HepG2 (cell line): ENCODE results near the gene SAPCD2. TPM values are rescaled to one million over a fixed set of nuclear protein-coding genes. Genes with fewer than 3 reads are reported as not detected.

ENCODE experiments used
- FOXP1 ChIP-seq, 2 experiments: fragments of 450-650 bp in 1 of 2; IDR thresholded peaks; 2 replicates each; pipeline ENCODE4 v1.6.1; 2017 to 2018; ENCODE audit warnings: antibody characterized with exemption in 1 of 2
- HOXA3 ChIP-seq: sonication (generic); formaldehyde crosslinking; IDR thresholded peaks from 2 replicates; pipeline ENCODE4 v1.5.0; 2020; ENCODE audit warnings: missing genetic modification reagents
- MTA3 ChIP-seq: sonication (generic); formaldehyde crosslinking; IDR thresholded peaks from 2 replicates; pipeline ENCODE4 v1.4.0; 2020; ENCODE audit warnings: missing genetic modification reagents
- MYC ChIP-seq: sonication (generic); formaldehyde crosslinking; IDR thresholded peaks from 2 replicates; pipeline ENCODE4 v1.9.0; 2021; ENCODE audit warnings: missing genetic modification reagents, borderline replicate concordance
- NFAT5 ChIP-seq: sonication (generic); formaldehyde crosslinking; IDR thresholded peaks from 2 replicates; pipeline ENCODE4 v1.4.0; 2020; ENCODE audit warnings: missing genetic modification reagents
- RFXANK ChIP-seq: IDR thresholded peaks from 2 replicates; pipeline ENCODE4 v1.6.1; 2016
- SALL1 ChIP-seq: sonication (generic); formaldehyde crosslinking; IDR thresholded peaks from 2 replicates; pipeline ENCODE4 v1.8.0; 2022; ENCODE audit warnings: mild to moderate bottlenecking, missing genetic modification reagents
- SALL2 ChIP-seq: sonication (generic); formaldehyde crosslinking; IDR thresholded peaks from 2 replicates; pipeline ENCODE4 v1.8.1; 2023; ENCODE audit warnings: mild to moderate bottlenecking, missing genetic modification reagents, inconsistent platforms
- SOX13 ChIP-seq, 3 experiments: fragments of 450-650 bp in 1 of 3; sonication (generic) in 1 of 3; formaldehyde crosslinking in 1 of 3; IDR thresholded peaks in 2 of 3; conservative IDR thresholded peaks in 1 of 3; 2 replicates each; pipeline versions ENCODE4 v1.5.0 to v1.6.1; 2016 to 2020; ENCODE audit warnings: antibody characterized with exemption in 1 of 3, mild to moderate bottlenecking in 1 of 3, missing compliant biosample characterization in 1 of 3, missing genetic modification reagents in 1 of 3, moderate library complexity in 1 of 3
- YY1 ChIP-seq: IDR thresholded peaks from 2 replicates; pipeline ENCODE4 v1.6.1; 2011; ENCODE audit warnings: low read length, low read depth, moderate library complexity, mild to moderate bottlenecking; ENCODE audit not compliant: insufficient read depth, insufficient replicate concordance
- ZFP62 ChIP-seq: sonication (generic); formaldehyde crosslinking; IDR thresholded peaks from 2 replicates; pipeline ENCODE4 v1.4.0; 2020; ENCODE audit warnings: missing genetic modification reagents
- ZFYVE20 ChIP-seq: sonication (generic); formaldehyde crosslinking; IDR thresholded peaks from 2 replicates; pipeline ENCODE4 v1.8.0; 2023; ENCODE audit warnings: low read depth, mild to moderate bottlenecking, moderate library complexity, missing genetic modification reagents, borderline replicate concordance
- ZNF225 ChIP-seq: sonication (generic); formaldehyde crosslinking; IDR thresholded peaks from 2 replicates; pipeline ENCODE4 v1.4.0; 2020; ENCODE audit warnings: mild to moderate bottlenecking, missing genetic modification reagents
- ZNF615 ChIP-seq: sonication (generic); formaldehyde crosslinking; IDR thresholded peaks from 2 replicates; pipeline ENCODE4 v1.5.0; 2020; ENCODE audit warnings: mild to moderate bottlenecking, missing genetic modification reagents, borderline replicate concordance
- ZNF691 ChIP-seq: sonication (generic); formaldehyde crosslinking; IDR thresholded peaks from 2 replicates; pipeline ENCODE4 v1.4.0; 2020; ENCODE audit warnings: missing genetic modification reagents, low read depth, mild to moderate bottlenecking, borderline replicate concordance
- ZNF703 ChIP-seq: sonication (generic); formaldehyde crosslinking; IDR thresholded peaks from 2 replicates; pipeline ENCODE4 v1.5.1; 2020; ENCODE audit warnings: missing genetic modification reagents, mild to moderate bottlenecking, moderate library complexity, borderline replicate concordance
- ZNF724P ChIP-seq: sonication (generic); formaldehyde crosslinking; IDR thresholded peaks from 2 replicates; pipeline ENCODE4 v1.8.0; 2022; ENCODE audit warnings: missing genetic modification reagents, borderline replicate concordance
- ZNF891 ChIP-seq: sonication (generic); formaldehyde crosslinking; IDR thresholded peaks from 2 replicates; pipeline ENCODE4 v1.5.0; 2020; ENCODE audit warnings: mild to moderate bottlenecking, missing genetic modification reagents
- ZSCAN20 ChIP-seq: sonication (generic); formaldehyde crosslinking; IDR thresholded peaks from 2 replicates; pipeline ENCODE4 v1.4.0; 2020; ENCODE audit warnings: missing genetic modification reagents, mild to moderate bottlenecking, borderline replicate concordance
- polyA plus RNA-seq, 8 experiments: library from polyadenylated mRNA; depleted of rRNA in 3 of 8; stranded (reverse) in 7 of 8; unstranded in 1 of 8; fragments of >200 nt; fragmentation: Illumina TruSeq in 4 of 8; extraction: Trizol in 4 of 8; gene quantifications; 2 replicates each; pipeline versions ENCODE4 v1.2.1 to v1.2.3, GENCODE V29; 2011 to 2016; ENCODE audit warnings: low read depth in 4 of 8, missing spikeins in 1 of 8, mixed read lengths in 1 of 8; ENCODE audit not compliant: insufficient read depth in 1 of 8
- total RNA-seq, 5 experiments: library from RNA; depleted of rRNA; stranded (reverse); fragments of >200 nt; fragmentation: Illumina TruSeq; extraction: Trizol; gene quantifications; 2 replicates each; pipeline ENCODE4 v1.2.3, GENCODE V29; 2016; ENCODE audit warnings: low read depth in 1 of 5
- TF ChIP-seq, protein P1 (sequence below): sonication (generic); formaldehyde crosslinking; IDR thresholded peaks from 2 replicates; pipeline ENCODE4 v1.8.1; 2023; ENCODE audit warnings: mild to moderate bottlenecking, missing genetic modification reagents, borderline replicate concordance
- TF ChIP-seq, protein P2 (sequence below): sonication (generic); formaldehyde crosslinking; IDR thresholded peaks from 2 replicates; pipeline ENCODE4 v1.4.0; 2020; ENCODE audit warnings: missing genetic modification reagents
- TF ChIP-seq, protein P3 (sequence below): sonication (generic); formaldehyde crosslinking; IDR thresholded peaks from 2 replicates; pipeline ENCODE4 v1.5.0; 2020; ENCODE audit warnings: missing genetic modification reagents

SAPCD2 gene
- total and polyA plus RNA-seq, 2 of the 13 experiments (the other 11 are each of a cell fraction or from before 2014, with no cell fraction given): 21.9 to 42.8 TPM

GRCh38 chr9:137034709-137035506 lies 35.4 kb downstream of the SAPCD2 start (continued):
- no peak for TF ChIP-seq YY1
- TF ChIP-seq SALL1 (CRISPR knock-in tag): no peak; the same call in 1 of the 2 replicates
- TF ChIP-seq SALL2 (CRISPR knock-in tag): no peak; the same call in 1 of the 2 replicates
- TF ChIP-seq ZSCAN20 (CRISPR knock-in tag): no peak
- no peak for TF ChIP-seq SOX13 (IDR thresholded peaks at IDR 0.05)
- 0 out of 4 replicates have a peak, but pooled peaks of 1 of the 2 experiments have one; percentile 7 for TF ChIP-seq SOX13 (CRISPR knock-in tag; conservative IDR thresholded peaks at IDR 0.05 in 1 of 2, IDR thresholded peaks at IDR 0.05 in 1 of 2)
- no peak for TF ChIP-seq ZFP62 (CRISPR knock-in tag)
- TF ChIP-seq HOXA3 (CRISPR knock-in tag): peak; percentile 11; the same call in 1 of the 2 replicates
- no peak for TF ChIP-seq FOXP1 (IDR thresholded peaks at IDR 0.05)
- no peak for TF ChIP-seq FOXP1 (CRISPR knock-in tag; IDR thresholded peaks at IDR 0.05)
- 0 out of 2 replicates have a peak, but pooled peaks have one; percentile 54 for TF ChIP-seq ZNF691 (CRISPR knock-in tag)
- no peak for TF ChIP-seq NFAT5 (CRISPR knock-in tag)
- no peak for TF ChIP-seq ZFYVE20 (CRISPR knock-in tag)
- TF ChIP-seq, protein P1, sequence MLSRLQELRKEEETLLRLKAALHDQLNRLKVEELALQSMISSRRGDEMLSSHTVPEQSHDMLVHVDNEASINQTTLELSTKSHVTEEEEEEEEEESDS: no peak
- peak; percentile 29; the same call in 1 of the 2 replicates for TF ChIP-seq MYC (CRISPR knock-in tag)
- TF ChIP-seq ZNF225 (CRISPR knock-in tag): peak; percentile 34; the same call in 1 of the 2 replicates
- TF ChIP-seq RFXANK (CRISPR knock-in tag): no peak
- TF ChIP-seq, protein P2, sequence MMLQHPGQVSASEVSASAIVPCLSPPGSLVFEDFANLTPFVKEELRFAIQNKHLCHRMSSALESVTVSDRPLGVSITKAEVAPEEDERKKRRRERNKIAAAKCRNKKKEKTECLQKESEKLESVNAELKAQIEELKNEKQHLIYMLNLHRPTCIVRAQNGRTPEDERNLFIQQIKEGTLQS (CRISPR knock-in tag): no peak
- no peak for TF ChIP-seq ZNF703
- TF ChIP-seq ZNF891: no peak
- TF ChIP-seq, protein P3, sequence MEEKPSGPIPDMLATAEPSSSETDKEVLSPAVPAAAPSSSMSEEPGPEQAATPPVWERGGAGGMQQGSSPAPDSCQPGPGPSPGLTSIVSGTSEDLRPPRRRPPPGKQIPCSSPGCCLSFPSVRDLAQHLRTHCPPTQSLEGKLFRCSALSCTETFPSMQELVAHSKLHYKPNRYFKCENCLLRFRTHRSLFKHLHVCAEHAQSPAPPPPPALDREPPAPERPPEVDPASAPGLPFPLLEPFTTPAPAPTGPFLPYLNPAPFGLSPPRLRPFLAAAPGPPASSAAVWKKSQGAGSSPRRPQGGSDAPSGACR: no peak
- no peak for TF ChIP-seq MTA3 (CRISPR knock-in tag)
- TF ChIP-seq ZNF615 (CRISPR knock-in tag): no peak
- TF ChIP-seq ZNF724P (CRISPR knock-in tag): no peak
